HG03575 (cell line): ENCODE data around the gene METTL9.
"Not testable (repeated sequence)": the region's sequence is repeated elsewhere in the genome, so short reads cannot be mapped to it uniquely, and the experiment has no call there.

ENCODE experiments used
- ATAC-seq: cut with Tn5 transposase; IDR thresholded peaks from one replicate; pipeline ENCODE4 v1.9.1; 2021; ENCODE audit not compliant: unreplicated experiment, insufficient number of reproducible peaks, low FRiP score; ENCODE audit errors: extremely low read depth

The METTL9 gene

DNA sequence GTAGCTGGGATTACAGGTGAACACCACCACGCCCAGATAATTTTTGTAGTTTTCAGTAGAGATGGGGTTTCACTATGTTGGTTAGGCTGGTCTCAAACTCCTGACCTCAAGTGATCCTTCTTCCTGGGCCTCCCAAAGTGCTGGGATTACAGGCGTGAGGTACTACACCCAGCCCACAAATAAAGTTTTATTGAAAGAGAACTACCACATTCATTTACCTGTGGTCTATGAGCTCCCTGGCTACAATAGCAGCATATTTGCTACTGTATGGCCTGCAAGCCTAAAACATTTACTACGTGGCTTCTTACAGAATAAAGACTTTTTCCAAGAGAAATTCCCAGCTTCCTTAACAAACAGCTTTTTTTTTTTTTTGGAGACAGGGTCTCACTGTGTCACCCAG lies 3.4 kb downstream of the METTL9 start:
- no peak for ATAC-seq

DNA sequence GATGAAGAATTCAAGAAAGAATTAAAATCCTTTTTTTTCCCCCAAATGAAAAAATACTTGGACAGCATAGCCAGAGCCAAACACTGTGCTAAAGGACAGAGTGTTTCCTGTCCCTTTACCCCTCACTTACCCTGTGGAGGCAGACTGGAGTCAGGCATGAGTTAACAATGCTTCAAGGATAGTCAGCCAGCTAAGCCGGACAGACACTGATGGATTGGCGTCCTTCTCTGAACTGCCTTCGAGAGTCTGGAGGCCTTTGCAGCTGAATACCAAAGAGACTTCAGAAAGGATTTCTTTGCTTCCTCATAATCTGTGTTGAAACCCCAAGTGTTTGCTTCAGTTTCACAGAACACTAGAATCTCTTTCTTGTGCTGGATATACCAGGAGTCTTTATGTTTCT lies 4.6 kb downstream of the METTL9 start:
- ATAC-seq, result no peak

DNA sequence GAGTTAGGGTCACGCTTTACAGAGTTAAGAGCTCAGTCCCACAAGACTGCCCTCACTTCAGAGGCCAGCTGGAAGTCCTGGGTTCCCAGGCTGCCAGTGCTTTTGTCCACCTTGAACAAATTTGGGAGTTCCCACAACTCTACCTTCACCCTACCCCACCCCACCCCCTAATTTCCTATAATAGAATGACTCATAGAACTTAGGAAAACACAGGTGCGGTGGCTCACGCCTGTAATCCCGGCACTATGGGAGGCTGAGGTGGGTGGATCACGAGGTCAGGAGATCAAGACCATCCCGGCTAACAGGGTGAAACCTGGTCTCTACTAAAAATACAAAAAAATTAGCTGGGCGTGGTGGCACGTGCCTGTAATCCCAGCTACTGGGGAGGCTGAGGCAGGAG lies 6.5 kb downstream of the METTL9 start:
- ATAC-seq, result not testable (repeated sequence)

DNA sequence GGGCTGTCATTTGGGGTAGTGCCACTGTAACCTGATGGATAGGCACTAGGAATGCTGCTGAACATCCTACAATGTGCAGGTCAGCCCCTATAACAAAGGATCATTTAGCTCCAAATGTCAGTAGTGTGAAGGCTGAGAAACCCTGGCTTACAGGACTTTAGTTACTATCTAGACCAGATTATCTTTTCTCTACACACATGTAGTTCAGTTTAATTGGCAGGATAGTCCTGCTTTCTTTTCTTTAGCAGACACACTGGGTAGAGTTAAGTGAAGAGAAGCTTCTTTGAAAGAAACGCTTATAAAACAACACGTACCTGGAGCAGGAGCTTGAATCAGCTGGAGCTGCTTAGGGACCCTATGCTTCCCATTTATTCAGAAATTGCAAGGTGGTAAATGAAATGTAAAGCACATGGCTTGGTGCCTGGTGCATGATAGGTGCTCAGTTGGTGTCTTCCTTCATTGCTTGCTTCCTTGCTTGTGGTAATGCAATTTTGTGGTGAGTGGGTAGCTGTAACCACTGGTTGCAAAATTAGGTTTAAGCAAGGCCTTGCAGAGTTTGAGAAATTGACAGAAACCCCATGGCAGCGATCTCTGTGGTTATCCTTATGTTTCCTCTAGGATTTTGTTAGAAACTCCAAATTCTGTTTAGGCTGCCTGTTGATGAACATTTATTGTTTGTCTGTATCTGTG lies 9.4 kb downstream of the METTL9 start:
- ATAC-seq, result no peak

DNA sequence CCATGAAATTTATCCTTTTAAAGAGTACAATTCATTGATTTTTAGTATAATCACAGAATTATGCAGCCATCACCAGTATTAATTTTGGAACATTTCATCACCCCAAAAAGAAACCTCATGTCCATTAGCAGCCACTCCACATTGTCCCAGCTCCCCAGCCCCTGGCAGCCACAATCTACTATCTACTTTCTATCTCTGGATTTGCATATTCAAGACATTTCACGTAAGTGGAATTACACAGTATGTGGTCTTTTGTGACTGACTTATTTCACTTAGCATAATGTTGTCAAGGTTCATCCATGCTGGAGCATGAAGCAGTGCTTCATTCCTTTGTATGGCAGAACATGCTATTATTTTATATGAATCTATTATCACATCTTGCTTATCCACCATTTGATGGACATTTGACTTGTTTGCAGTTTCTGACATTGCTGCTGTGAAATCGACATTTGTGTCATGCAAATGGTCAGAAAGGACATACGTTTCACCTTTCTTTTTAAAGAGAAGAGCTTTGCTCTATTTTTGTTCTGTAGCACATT lies 10.7 kb downstream of the METTL9 start:
- ATAC-seq, result no peak

DNA sequence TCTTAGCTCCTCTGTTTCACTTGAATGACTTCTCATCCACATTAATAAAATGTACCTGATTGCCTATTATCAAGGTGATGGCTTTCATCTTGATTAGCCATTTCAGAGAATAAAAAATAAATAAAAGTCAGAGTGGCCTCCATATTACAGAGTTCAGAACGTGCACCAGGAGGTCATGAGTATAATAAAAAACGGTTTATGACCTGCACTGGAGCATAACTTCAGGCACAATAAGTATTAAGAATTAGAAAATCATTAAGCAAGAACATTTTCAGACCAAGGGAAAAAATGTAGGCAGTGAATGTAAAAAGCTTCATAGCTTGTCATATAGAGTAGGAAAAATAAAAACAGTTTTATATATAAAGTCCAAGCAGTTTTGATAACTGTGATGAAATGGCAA lies 11.4 kb downstream of the METTL9 start:
- ATAC-seq, result no peak

DNA sequence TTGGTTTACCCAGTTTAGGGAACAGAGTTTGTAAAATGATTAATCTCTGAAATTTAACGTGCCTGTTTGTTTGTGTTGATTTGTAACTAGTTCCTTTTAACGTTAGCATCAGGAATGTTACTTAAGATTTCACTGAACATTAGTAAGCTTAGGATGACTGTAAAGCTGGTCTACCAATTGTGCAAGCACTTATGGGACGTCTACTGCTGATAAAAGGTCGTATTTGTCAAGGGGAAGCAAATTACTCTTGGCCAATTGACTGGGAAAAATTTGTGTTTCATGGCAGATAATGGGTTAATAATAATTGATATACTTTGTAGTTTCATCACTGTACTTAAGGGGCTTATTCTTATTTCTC lies 11.8 kb downstream of the METTL9 start:
- ATAC-seq, result no peak

DNA sequence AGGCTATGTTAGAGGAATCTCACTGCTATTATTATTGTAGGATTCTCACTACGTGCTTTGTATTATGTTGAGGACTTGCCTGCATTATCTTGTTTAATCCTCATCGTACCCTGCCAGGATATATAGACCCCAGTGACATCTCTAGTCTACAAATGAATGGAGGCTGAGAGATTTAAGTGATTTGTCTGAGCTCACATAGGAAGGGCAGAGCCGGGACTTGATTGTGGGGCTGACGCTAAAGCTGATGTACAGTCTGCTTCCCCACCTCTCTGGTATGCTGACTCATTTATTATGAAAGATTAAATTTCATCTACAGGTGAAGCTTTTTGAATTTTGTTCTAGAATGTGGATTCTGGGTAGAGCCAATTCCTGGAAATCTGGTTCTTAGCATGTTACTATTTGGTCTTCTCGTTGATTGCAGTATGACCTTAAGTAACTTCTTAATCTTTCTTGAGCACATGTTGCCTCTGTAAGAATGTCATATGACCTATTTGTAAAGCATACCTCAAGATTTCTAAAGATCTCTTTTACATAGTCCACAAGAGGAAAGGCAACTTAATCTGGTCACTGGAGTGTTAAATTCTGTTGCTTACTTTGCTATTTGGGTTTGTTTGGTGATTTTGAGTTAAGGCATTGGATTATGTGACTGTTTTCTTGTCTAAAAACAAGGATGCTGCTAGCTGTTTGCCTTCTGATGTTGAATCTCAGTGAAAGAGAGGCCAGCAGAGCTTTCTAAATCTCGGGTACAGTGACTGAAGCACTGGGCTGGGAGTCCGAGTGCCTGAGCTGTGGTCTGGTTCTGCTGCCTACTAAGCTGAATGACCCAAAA lies 12.4 kb downstream of the METTL9 start:
- no peak for ATAC-seq

DNA sequence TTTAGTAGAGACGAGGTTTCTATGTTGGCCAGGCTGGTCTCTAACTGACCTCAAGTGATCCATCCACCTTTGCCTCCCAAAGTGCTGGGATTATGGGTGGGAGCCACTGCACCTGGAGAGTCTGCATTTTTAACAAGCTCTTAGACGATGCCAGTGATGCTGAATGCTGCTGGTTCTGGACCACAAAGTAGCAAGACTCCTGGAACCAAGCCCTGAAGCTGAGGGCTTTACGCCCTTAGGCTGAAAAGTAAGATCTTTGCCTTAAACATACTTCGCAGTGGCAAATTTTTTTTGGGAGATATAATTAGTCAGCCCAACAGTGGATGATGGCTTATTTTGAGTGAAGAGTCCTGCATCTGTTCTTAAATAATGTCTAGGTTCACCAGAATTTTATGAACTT lies 14.0 kb downstream of the METTL9 start:
- ATAC-seq, result no peak

DNA sequence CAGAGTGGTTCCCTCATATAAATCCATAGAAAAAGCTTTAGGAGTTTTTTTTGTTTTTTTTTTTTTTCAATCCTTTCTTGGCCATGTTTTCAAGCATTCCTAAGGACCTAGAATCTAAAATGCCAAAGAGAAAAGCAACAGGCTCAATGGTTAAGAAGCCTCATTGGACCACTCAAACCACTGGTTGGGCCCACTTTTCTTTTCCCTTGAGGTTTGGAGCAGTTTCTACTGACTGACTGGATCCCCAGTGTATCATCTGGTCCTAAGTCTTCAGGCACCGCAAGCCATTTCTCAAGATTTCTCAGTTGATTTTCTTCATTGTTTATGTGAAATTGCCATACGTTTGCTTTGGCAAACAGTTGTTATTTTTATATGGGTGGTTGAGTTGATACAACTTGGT lies 14.4 kb downstream of the METTL9 start:
- no peak for ATAC-seq

DNA sequence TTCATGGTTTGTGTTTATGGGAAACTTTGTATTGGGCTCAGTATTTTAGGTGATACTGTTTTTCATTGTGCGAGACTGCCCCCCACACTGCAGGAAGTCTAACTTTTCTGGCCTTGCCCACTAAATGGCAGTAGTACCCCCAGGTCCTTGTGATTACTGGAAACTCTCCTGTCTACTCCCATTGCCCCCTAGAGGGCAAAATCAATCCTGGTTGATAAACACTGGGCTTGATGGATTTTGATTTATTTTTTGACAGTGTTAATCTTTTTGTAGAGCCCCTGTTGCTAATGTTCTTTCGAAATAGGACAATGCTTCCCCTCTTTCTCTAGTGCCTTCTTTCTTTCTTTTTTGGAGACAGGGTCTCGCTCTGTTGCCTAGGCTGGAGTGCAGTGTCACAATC lies 15.5 kb downstream of the METTL9 start:
- ATAC-seq, result no peak

DNA sequence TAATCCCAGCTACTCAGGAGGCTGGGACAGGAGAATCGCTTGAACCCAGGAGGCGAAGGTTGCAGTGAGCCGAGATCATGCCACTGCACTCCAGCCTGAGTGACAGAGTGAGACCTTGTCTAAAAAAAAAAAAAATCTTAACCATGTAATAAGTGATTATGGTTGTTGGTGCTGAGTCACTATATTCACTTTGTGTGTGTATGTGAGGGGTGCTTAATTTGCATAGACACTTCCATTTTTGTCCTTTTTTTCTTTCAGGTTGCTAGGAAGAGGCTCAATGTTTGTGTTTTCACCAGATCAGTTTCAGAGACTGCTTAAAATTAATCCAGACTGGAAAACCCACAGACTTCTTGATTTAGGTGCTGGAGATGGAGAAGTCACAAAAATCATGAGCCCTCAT lies 18.2 kb downstream of the METTL9 start:
- no peak for ATAC-seq

DNA sequence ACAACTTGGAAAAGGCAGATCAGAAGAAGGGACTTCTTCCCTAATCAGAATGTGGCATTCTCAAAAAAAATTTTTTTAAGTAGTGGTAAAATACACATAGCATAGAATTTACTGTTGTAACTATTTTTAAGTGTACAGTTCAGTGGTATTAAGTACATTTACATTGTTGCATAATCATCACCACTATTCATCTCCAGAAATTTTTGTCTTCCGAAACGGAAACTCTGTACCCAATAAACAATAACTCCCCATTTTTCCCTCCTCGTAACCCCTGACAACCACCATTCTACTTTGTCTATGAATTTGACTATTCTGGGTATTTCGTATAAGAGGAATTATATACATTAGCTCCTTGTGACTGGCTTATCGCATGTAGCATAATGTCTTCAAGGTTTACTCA lies 18.9 kb downstream of the METTL9 start:
- ATAC-seq, result no peak

DNA sequence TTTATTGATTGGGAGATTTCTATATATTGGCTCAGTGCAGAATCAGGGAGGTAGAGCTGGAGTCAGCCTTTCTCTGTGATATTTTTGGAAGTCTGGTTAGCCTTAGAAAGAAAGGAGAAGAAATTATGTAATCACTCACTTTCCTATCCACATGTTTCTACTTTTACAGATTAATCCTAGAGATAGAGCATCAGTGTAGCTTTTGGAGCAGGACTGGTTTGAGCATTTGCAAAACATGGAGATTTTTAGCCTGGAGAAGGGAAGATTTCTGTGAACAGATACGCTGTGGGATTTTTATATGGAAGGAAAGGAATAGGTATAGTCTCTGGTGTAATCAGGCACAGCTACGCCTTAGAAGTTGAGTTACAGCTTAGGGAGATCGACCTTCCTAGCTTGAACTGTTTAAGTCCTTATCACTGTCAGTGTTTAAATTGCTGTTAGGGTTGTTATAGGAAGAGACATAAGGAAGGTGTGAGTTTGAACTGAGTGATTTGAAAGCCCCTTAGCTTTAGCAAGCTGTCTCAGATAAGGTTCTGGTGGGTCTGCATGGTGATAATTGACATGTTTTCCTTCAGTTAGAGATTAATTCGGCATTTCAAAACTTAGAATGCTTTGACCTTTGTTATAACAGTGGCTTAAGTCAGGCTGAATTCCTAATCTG lies 20.5 kb downstream of the METTL9 start:
- ATAC-seq, result no peak

DNA sequence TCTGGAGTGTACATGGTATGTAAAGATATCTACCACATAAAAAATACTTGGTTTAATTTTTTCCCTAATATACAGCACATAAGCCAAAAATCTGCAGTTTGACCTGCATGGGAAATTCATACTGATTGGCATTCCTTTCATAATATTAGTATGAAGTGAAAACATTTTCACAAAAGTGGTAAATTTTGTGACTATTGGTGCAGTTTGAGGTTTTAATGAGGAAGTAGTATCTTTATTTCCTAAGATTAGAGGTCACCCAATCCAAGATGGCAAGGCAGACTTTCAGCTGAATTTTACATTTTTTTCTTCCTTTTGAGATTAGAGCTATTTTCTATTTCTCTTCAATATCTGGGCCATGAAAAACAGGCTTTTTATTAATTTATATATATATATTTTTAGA lies 21.2 kb downstream of the METTL9 start:
- no peak for ATAC-seq

DNA sequence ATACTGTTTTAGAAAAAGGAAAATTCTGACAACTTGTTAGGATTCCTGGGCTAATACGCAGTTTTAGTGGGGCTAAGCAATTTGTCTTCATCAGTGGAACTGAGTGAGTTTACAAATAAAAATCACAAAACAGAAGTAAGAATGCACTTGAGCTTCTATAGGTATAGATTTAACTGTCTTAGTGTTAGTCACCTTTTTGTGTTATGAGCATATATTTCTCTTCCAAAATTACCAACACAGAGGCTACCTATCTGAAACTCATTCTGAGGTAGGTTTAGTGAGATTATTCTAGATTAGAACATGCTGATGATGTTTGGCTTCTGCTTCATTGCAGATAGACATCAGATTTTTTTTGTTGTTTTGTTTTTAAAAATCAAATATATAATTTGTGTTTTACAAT lies 23.2 kb downstream of the METTL9 start:
- ATAC-seq, result no peak

DNA sequence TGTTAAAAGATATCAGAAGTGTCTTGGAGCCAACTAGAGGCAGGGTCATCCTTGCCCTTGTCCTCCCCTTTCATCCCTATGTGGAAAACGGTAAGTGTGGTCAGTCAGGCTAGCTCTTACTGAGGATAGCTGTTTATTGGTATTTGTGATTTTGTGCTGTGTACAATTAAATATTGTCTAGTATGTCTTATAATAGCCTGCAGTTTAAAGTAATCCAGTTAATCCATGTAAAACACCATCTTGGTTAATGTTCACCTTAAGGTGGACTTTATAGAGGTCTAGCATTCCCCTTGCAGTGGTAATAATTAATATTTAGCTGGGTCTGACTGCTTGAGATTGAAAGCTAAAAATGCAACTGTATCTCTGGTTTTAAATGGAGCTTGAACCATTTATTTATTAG lies 25.6 kb downstream of the METTL9 start:
- ATAC-seq, result no peak

DNA sequence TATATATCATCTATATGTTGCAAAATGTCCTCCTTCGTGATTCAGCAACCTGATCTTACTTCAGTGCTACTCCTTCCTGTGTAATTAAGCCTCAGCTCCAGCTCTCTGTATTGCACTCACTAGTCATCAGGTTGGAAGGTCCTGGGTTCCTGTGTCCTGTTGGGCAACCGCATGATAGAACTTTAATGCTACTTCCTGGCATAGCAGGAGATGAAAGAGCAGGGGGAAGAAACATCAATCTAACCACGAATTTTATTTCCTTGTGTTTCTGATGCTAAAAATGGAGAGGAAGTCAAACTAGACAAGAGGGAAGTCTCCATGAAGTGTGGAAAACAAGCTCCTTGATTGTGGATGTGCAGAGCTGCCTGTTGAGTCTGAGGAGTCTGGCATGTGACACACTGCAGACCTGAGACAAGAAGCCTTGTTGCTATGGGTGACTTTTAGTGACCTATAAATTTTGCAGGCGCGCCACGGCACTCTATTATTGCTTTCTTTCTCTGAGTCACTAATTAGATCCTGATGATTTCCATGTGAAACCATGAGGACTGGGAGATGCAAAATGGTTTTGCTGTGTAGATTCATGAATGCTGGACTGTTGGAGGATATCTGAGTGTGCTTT lies 27.4 kb downstream of the METTL9 start:
- no peak for ATAC-seq

DNA sequence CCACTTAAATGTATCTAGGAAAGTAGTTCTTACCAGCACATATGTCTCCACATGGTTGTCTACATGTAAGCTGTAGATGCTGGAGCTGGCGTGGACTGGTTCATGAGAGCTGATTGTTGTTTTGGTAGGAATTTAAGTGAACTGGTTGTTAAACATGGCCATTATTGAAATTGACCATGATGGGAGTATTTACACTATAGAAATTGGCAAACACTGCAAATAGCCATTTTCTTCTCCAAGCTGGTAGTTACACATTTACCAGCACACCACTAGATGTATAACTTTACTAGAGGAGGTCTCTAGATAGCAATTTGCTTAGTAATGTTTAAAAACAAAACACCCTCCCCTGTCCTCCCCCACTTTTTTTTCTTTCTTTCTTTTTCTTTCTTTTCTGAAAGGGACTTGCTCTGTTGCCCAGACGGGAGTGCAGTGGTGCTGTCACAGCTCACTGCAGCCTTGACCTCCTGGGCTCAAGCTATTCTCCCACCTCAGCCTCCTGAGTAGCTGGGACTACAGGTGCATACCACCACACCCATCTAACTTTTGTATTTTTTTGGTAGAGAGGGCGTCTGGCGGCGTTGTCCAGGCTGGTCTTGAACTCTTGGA lies 28.8 kb downstream of the METTL9 start:
- no peak for ATAC-seq
